Stimulated activated CD4-positive, alpha-beta T cell treated with anti-CD3 and anti-CD28 coated beads, Interleukin-2, amount 100 ng/mL, for 4 hours (primary cell): Measurements from ENCODE around the gene PHETA1.
"Not testable (repeated sequence)": the region's sequence is repeated elsewhere in the genome, so short reads cannot be mapped to it uniquely, and the experiment has no call there.

Source experiments
- DNase-seq: peaks from one replicate; pipeline ENCODE4 v3.0.0-alpha.2; 2020; ENCODE audit warnings: low read depth

Gene PHETA1

DNA sequence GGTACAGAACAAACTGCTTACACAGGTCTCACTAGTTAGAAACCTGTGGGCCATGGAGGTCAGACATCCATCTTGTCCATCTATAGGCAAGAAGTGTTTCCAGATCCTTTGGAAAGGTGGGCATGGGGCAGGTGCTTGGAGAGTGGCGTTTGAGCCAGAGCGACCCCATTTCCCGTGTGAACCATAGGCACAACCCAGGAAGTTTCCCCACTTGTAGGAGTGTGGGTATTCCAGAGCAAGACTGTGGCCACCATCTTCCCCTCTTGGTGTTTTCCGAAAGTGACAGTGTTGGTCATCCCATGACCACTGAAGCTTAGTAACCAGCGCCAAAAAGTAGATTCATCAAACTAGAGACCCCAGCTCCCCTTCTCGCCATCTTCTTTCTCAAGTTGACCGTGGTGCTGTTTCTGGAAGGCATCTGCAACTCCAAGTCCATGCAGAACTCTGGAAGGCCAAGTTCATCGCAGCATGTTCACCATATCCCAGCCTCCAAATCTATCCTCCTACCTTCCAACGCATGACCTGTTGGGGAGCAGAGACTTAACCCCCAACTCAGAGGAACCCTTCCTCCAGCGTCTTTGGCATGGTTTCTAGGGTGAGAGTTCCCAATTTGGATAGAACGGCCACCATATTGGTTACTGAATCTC is 19.7 kb downstream of the PHETA1 start:
- DNase-seq: no peak

DNA sequence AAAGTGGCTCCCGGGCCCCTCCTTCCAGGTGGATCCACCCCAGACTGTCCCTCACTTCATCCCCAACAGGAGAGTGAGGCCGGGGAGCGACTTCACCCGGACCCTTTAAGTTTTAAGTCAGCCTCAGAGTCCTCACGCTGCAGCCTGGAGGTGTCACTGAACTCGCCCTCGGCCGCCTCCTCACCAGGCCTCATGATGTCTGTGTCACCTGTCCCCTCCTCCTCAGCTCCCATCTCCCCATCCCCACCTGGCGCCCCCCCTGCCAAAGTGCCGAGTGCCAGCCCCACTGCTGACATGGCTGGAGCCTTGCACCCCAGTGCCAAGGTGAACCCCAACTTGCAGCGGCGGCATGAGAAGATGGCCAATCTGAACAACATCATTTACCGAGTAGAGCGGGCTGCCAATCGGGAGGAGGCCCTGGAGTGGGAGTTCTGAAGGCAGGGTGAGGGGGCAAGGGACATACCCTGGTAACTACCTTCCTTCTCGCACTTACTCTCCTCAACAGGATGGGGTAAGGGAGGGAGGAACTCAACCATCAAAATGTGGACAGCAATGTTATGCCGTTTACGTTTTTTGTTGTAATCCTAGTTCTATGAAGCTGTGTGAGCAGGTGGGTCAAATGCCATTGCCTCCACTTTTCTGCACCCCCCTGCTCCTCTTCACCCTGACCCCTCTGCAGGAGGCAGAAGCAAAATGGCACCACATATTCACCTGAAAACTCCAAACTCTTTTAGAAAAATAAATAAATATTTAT is 20.8 kb downstream of the PHETA1 start:
- no peak for DNase-seq

DNA sequence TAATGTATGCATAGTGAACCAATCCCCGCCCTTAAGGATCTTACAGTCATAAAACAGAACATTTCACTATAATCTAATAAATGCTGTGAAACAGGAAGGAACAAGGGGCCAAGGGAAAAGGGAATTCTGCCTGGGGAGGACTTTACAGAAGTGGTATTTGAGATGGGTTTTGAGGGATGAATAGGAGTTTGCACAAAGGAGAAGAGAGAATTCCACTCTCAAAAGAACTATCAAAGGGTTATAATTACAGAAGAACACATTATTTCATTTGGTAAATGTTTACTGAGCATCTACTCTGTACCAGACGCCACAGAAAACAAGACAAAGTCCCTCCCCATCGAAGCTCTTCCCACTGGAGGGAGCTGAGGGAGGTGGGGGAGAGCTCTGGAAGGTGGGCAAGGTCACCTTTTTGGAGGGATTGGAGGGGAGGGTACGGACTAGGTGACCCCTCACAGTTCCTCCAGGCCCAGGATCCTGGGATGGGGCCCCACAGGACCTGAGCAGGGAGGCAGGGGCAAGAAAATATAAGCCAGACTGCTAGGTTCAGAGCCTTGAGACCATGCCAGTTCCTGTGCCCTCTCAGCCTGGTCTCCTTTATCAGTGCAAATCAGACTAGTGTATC is 24.5 kb downstream of the PHETA1 start:
- no peak for DNase-seq

DNA sequence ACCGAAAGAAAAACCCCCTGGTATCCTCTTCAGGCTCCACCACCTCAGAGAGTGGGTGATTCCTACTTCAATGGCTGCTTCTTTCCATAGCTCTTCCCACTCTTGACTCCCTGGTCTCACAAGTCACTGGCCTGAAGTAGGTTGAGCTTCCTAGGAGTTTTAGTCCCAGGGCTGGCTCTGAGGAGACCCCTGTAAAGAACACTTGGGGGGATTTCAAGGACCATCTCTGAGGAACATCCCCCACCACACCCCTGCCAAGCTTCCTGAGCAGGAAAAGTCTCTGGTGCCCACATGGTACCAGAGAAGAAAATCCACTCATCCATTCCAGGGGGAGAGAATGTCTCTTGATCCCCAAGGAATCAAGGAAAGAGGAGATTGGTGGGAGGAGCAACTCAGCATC is 25.7 kb downstream of the PHETA1 start:
- no peak for DNase-seq

DNA sequence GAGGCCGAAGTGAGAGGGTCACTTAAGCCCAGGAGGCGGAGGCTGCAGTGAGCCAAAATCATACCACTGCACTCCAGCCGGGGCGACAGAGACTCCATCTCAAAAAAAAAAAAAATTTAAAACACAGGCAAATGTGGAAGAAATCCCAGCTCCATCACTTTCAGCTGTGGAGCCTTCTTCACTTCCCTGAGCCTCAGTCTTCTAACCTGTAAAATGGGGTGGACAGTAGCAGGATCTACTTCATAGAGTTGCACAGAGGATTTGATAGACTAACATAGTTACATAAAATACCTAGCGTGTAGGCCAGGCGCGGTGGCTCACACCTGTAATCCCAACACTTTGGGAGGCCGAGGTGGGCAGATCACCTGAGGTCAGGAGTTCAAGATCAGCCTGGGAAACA is 26.5 kb downstream of the PHETA1 start:
- no peak for DNase-seq

DNA sequence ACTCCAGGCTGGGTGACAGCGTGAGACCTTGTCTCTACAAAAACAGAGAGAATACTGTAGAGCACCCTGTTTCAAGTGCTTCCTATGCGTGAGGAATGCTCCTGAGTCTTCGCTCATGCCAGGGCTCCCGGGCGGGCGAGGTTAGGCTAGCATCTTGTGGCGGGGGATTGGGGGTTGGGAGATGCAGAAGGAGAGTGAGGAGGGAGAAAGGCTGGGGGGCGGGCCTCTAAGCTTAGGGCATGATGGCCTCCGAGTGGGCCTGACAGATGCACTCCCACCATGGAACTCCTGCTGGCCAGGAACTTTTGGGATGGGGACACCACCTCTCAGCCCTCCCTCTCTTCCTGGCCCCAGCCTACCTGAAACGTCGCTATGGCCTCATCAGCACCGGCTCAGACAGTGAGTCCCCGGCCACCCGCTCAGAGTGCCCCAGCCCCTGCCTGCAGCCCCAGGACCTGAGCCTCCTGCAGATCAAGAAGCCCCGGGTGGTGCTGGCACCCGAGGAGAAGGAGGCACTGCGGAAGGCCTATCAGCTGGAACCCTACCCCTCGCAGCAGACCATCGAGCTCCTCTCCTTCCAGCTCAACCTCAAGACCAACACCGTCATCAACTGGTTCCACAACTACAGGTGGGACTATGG is 27.3 kb downstream of the PHETA1 start:
- DNase-seq: no peak

DNA sequence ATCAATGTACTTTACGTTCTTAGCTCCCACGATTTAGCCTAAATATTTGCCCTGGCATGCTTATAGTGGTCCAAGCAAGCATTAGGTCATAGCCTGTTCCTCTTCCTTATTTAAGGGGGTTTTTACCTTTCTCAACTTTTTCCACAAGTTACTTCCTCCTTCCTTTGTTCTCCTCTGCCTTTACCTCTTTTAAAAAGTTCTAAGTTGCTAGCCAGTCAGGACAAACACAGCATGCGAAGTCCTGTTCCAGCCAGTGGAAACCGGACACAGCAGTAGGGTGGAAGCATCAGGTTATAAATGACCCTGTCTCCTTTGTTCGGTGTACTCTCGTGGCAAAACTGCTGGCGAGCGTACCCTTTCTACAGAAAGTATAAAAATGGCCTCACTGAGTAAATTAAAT is 28.2 kb downstream of the PHETA1 start:
- not testable (repeated sequence) for DNase-seq

DNA sequence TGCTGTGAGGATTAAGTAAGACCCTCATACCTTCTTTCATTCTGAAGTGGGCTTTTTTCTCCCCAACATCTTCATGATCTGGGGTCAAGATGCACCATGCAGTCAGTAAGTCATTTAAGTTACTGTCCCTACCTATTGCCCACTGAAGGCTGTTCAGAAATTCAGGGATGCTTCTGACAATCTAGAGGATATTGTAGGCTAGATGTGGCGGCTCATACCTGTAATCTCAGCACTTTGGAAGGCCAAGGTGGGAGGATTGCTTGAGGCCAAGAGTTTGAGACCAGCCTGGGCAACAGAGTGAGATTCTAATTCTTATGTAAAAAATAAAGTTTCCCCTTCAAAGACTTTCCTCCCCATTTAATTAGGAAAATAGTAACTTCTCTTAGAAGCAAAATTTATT is 28.7 kb downstream of the PHETA1 start:
- no peak for DNase-seq

DNA sequence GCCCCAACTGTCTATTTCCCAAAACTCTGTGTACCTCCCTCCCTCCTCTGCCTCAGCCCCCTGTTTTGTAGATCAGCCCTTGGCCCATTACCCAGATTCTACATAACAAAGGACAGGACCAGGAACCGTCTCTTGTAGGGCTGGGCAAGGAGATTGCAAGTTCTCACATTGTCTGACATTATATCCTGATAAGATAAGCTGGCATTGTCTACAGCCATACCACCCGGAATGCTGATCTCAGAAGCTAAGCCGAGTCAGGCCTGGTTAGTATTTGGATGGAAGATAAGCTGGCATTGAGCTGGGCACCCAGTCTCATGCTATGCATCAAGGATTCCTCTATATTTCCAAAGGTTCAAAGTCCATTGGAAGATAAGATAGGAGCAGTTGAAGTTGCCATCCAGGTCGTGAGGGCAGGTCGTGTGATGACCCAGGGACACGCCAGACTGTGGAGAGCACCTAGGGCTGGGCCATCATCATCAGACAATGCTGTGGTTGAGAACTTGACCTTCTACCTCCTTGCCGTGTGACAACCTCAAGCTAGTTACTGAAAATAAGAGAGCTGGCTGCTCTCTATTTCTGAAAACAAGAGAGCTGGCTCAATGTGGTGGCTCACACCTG is 29.5 kb downstream of the PHETA1 start:
- DNase-seq: no peak

DNA sequence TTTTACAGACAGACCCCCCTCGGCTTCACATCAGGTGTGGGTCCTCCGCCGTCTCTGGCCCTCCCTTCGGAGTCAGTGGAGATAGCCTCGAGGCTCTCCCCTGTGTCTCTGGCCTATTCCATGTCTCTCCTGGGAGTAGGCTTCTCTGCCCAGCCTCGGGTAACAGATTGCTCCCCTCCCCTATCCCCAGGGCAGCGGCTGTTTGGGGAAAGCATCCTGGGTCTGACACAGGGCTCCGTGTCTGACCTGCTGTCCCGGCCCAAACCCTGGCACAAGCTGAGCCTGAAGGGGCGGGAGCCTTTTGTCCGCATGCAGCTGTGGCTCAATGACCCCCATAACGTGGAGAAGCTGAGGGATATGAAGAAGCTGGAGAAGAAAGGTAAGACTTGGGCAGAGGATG is 30.8 kb downstream of the PHETA1 start:
- DNase-seq: no peak

DNA sequence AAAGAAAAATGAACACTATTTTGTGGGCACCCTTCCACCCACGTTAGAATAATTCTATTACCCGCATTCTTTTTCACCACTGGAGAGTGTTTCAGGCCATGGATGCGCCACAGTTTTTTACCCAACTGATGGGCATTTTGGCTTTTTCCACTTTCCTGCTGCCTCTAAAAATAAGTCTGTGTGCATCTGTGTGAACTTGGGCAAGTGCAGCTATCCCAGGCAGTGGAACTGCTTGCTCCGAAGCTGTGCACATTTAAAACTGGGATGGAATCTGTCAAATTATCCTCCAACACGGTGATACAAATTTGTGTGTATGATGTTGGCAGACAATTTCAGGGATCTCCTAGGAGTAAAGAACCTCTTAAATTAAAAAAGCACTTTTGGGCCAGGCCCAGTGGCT is 31.5 kb downstream of the PHETA1 start:
- DNase-seq: no peak

DNA sequence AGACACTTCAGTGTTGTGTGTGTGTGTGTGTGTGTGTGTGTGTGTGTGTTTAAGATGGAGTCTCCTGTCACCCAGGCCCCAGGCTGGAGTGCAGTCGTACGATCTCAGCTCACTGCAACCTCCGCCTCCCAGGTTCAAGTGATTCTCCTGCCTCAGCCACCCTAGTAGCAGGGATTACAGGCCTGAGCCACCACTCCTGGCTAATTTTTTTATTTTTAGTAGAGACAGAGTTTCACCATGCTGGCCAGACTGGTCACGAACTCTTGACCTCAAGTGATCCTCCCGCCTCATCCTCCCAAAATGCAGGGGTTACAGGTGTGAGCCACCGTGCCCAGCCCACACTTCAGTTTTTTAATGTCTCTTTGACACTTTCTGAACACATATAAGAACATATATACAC is 32.5 kb downstream of the PHETA1 start:
- DNase-seq: not testable (repeated sequence)

DNA sequence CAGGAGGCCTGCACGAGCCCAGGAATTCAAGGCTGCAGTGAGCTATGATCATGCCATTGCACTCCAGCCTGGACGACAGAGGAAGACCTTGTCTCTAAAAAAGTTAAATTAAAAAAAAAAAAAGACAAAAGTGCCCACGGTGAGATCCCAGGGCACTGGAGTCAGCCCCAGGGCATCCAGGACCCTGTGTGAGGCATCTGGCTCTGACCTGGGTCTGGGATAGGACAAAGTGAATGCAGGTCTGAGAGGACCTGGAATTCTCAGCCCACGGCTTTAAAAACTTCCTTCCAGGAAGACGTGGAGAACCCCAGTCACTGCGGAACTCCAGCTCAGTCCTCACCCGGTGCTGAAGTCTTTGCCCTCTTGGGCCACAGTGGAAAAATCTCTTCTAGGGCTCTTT is 33.1 kb downstream of the PHETA1 start:
- no peak for DNase-seq

DNA sequence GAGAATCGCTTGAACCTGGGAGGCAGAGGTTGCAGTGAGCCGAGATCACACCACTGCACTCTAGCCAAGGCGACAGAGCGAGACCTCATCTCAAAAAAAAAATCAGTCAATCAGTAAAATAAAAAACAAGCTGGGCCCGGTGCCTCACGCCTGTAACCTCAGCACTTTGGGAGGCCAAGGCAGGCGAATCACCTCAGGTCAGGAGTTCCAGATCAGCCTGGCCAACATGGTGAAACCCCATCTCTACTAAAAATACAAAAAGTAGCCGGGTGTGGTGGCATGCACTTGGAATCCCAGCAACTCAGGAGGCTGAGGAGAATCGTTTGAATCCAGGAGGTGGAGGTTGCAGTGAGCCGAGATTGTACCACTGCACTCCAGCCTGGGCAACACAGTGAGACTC is 33.6 kb downstream of the PHETA1 start:
- DNase-seq: not testable (repeated sequence)

DNA sequence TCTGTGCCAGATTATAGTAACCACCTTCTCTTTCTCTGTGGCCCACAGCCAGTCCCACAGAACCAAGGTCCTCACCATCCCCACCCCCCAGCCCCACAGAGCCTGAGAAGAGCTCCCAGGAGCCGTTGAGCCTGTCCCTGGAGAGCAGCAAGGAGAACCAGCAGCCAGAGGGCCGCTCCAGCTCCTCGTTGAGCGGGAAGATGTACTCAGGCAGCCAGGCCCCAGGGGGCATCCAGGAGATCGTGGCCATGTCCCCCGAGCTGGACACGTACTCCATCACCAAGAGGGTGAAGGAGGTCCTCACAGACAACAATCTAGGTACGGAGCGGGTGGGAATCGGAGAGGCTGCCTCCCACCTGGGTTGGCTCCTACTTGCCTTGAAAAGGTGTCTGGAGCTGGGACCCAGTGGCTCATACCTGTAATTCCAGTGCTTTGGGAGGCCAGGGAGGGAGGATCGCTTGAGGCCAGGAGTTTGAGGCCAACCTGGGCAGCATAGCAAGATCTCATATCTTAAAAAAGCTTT is 34.4 kb downstream of the PHETA1 start:
- no peak for DNase-seq

DNA sequence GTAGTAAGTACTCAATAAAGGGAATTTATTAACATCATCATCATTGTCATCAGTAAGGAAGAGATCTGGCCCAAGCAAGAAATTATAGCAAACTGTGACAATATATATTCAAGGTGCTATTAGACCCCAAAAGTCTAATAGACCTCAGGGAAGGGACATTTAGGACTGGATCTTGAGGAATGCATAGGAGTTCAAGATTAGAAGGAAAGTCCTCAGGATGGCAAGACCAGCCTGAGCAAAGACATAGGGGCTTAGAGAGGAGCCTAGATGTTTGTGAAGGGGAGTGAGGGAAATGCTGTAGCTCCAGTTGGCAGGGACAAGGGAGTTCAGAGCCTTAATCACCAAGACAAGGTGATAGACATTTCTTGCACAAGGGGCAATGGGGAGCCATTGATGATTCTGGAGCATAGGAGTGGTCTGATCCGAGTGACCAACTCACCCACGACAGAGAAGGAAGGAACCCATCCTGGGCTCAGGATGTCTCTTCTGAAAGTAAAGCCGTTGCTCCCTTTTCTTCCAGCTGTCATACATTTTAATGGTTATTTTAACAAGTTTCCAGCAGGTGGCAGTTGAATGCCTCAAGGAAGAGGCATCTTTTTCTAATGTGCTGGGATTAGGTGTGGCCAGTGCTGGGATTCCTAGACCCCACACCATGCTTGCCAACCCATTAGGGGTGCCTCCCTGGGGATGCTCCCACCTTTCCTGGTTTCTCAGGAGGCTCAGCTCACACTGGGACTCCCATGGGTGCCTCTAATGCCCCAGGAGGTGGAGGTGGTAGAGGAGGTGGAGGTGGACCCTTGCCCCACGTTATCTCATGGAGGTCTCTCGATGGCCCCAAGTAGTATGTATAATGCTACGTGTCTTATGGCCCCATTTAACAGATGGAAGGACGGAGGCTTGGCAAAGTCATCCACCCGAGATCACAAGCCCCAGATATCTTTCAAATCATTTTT is 37.8 kb downstream of the PHETA1 start:
- DNase-seq: no peak

DNA sequence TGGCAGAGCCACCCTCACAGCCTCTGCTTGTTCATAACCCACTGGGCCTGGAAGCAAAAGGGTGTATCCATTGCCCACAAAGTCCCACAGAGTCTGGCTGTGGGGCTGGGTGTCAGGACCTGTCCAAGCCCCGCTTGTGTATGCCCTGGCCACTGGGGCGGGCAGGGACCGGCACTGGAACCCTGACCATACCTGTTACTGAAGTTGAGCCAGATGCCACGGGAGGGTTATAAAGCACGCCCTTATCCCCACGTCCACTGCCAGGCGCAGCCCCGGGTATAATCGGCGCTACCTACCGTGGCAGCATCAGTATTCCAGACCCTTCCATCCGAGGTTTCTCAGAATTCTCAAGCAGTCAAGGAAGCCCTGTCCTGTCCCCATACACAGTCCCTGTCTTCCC is 40.8 kb downstream of the PHETA1 start:
- DNase-seq: no peak

DNA sequence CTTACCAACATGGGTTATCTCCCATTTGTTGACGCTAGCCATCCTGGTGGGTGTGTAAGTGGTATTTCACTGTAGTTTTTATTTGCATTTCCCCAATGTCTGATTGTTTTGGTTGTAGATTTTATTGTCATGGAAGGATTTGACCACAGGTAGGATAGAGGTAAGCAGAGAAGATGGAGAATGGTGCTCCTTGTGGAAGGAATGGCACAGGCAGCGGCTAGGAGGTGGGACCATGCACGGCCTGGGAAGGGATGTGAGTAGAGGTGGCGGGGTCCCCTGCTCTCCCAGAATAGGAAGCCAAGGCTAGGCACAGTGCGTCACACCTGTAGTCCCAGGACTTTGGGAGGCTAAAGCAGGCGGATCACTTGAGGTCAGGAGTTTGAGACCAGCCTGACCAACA is 41.4 kb downstream of the PHETA1 start:
- DNase-seq: no peak

DNA sequence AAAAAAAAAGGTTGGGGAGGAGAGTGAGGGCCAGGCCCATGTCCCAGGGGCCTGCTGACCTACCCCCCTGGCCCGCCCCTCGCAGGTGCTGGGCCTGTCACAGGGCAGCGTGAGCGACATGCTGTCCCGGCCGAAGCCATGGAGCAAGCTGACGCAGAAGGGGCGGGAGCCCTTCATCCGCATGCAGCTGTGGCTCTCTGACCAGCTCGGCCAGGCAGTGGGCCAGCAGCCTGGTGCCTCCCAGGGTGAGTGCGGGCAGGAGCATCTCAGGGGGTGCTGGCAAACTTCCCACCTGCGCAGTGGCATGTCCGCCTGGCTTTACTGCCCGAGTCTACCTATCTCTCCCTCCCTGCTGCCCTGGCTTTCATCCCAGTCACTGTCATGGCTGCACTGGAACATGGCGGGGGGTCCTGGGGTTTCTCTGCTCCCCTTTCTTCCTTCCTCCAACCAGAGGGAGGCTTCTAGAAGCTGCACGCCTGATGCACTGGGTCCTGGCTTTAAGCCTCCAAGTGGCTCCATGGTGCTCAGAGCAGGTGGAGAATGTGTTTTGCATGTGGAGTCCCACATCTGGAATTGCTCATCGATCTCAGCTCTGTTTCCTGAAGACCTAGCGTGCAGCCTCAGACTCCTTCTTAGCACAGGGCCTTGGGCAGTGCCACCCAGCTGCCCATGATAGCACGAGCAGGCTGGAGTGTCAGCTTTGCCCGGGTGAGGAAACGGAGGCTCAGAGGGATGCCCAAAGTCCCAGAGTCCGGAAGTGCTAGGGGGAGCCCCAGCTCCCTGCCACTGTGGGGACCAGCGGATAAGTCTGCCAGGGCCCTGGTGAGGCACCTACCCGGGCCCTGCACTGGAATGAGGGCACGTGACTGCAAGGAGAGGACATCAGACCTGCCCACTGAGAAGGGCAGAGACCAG is 46.3 kb downstream of the PHETA1 start:
- DNase-seq: no peak

DNA sequence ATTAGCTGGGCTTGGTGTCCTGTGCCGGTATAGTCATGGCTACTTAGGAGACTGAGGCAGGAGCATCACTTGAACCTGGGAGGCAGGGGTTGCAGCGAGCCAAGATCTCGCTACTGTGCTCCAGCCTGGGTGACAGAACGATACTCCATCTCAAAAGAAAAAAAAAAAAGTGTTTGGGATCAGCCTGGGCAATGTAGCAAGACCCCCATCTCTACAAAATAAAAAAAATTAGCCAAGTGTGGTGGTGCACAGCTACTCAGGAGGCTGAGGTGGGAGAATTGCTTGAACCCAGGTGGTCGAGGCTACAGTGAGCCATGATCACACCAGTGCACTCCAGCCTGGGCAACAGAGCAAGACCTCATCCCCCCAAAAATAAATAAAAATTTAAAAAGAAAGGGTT is 47.6 kb downstream of the PHETA1 start:
- no peak for DNase-seq
